Ammon's horn (tissue), 1 donor: ENCODE results near the gene ATP5F1D.

Experiments used
- DNase-seq: peaks from one replicate; pipeline ENCODE4 v3.0.0-alpha.2; 2016; ENCODE audit warnings: low spot score

The ATP5F1D gene

DNA sequence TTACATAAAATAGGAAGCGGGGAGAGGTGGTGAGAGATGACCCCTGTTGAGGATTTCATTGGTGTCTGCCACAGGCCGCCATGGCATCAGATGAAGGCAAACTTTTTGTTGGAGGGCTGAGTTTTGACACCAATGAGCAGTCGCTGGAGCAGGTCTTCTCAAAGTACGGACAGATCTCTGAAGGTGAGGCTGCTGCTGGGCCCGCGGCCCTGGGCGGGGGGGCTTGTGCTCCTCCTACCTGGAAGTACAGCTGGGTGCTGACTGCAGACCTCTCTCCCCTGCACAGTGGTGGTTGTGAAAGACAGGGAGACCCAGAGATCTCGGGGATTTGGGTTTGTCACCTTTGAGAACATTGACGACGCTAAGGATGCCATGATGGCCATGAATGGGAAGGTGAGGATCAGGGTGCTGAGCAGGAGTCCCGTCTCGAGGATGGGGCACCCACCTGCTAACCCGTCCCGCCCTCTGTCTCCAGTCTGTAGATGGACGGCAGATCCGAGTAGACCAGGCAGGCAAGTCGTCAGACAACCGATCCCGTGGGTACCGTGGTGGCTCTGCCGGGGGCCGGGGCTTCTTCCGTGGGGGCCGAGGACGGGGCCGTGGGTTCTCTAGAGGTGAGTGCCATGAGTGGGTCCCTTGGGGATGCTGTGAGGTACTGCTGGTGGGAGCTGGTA is 29.4 kb downstream of the ATP5F1D start:
- no peak for DNase-seq

DNA sequence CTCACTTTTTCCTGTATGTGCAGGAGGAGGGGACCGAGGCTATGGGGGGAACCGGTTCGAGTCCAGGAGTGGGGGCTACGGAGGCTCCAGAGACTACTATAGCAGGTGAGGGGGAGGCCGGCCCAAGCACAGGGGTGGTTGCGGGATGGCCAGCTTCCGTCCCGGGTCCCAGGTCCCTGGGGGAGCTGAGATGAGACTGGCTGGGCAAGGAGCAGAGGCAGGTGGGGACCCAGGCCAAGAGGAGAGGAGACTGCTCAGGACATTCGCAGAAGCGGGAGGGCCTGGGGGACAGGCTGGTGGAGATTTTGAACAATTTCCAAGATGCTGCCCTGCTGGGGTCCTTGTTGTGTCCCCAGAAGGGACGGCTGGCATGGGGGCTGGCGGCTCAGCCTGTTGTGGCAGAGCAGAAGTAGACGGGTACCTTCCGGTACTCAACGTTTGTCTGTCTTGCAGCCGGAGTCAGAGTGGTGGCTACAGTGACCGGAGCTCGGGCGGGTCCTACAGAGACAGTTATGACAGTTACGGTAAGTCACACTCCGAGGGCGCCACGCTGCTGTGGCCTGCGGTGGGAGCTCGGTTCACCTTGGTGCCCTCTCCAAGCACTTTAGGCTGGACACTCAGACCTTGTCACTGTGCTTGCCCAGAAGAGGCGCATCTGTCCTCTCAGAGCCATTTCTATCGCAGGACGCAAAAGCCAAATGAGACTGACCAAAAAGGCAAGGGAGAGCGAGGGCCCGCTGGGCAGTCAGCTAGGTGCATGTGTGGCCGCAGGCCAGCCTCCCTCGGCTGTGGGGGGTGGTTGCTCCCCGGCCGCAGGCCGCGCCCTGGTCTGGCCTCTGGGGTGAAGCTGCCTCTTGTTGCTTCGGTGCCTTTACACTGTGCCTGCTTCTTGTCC is 30.2 kb downstream of the ATP5F1D start:
- DNase-seq, result no peak

DNA sequence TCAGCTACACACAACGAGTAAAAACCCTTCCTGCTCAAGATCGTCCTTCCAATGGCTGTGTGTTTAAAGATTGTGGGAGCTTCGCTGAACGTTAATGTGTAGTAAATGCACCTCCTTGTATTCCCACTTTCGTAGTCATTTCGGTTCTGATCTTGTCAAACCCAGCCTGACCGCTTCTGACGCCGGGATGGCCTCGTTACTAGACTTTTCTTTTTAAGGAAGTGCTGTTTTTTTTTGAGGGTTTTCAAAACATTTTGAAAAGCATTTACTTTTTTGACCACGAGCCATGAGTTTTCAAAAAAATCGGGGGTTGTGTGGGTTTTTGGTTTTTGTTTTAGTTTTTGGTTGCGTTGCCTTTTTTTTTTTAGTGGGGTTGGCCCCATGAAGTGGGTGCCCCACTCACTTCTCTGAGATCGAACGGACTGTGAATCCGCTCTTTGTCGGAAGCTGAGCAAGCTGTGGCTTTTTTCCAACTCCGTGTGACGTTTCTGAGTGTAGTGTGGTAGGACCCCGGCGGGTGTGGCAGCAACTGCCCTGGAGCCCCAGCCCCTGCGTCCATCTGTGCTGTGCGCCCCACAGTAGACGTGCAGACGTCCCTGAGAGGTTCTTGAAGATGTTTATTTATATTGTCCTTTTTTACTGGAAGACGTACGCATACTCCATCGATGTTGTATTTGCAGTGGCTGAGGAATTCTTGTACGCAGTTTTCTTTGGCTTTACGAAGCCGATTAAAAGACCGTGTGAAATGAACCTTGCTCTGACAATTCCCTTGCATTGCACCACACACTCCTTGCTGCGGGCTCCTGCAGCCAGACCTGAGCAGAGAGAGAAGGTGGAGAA is 31.1 kb downstream of the ATP5F1D start:
- peak; percentile 57 for DNase-seq

DNA sequence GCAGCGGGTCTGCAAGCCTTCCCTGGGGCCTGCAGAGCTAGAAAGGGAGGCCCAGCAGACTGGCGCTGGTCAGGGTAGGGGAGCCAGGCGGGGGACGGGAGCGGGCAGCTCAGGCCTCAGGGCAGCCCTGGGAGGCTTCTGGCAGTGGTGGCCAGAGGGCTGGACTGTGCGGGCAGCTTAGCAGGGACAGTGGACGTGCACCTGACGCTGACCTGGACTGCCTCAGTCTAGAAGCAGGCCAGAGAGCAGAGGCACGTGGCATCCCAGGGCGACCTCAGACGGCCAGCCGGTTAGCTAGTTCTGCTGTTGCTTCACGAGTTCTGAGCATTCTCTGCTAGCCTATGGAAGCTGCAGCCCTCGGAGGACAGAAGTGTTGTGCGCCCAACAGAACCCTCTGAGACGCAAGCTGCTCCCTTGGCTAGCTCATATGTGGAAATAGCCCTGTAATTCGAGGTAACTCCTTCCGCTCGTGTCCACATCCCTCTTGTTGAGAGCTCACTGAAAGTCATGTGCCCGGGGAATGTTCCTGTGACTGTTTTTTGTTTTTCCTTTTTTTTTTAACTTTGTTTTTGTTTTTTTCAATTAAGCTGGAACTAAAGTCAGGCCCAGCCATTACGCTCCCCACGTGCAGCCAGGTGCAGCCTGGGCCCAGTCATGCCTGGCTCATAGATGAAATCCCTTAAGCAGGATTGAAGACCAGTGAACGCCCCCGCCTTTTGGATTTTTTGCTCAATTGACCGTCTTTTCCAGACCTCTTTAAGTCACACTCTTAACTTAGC is 31.9 kb downstream of the ATP5F1D start:
- no peak for DNase-seq

DNA sequence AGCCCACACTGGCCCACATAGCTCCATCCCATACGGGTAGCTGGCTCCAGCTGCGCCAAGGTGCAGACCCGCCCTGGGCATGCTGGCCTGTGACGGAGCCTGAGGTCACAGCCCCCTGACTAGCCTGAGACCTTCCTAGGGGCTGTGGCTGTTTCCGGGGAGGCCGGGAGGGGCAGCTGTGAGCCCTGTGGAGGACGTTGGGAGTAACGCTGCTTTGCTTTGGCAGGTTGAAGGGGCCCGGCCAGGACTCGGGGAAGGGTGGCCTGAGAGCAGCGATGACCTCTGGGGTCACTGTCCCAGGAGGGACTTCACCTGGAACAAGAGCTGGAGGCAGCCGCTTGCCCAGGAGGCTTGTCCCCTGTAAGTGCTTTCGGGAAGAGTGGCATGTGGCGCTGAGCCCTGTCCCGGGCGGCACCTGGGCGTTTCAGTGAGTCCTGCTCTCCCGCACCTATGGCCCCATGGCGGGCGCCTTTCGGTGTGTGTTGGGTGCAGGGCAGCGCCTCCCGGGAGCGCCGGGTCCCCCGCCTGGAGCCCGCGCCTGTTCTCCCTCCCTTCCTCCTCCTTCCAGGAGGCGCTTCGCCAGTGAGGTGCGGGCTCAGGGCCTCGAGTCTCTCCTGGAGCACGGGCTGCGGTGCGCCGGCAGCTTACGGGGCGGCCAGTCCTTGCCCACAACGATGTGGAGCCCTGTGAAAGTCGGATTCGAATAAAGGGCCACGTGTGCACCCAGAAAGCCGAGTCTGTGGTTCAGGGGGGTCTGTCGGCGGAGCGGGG is 32.7 kb downstream of the ATP5F1D start:
- no peak for DNase-seq

DNA sequence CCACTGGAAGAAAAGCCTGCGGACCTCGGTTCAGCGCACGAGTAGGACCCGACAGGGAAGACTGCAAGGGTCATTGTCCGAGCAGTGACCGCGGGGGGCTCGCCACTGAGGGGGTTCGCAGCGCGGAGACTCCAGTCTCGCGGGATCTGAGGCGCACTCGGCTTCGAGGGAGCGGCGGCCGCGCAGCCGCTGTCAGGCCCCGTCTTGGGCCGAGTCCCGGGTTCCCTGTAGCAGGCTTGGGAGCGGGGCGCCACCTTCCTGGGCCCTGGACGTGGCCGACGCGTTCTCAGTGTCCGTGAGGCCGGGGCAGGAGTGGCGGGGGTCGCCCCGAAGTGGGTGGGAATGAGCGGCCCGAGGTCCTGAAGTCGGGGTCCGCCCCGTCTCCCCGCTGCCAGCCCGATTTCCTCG is 33.3 kb downstream of the ATP5F1D start:
- no peak for DNase-seq

DNA sequence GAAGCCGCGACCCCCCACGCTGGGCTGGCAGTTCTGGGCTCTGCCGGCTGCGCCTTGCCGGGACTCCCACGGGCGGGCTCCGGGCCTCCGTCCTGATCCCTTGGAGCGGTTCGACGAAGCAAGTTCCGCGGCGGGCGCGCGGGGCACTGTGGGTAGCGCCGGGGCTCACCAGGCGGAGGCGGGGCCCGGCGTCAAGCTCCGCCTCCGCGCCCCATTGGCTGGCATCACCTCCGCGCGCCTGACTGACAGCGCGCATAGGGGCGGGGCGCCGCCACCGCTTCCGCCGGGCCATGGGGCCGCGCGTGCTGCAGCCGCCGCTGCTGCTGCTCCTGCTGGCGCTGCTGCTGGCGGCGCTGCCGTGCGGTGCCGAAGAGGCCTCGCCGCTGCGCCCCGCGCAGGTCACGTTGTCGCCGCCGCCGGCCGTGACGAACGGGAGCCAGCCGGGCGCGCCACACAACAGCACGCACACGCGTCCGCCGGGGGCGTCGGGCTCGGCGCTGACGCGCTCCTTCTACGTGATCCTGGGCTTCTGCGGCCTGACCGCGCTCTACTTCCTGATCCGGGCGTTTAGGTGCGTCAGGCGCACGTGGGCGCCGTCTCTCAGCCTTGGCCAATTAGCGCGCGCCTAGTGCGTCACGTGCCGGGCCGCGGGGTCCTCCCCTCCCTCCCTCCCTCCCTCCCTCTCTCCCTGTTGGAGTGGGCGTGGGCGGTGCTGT is 33.9 kb downstream of the ATP5F1D start, which contains the start of gene FAM174C:
Gene FAM174C, plus strand, starts transcription at position 271 of the 716 bp plus-strand sequence. Its CDS starts 20 bp downstream, at position 291.
- DNase-seq, result peak; percentile 98

DNA sequence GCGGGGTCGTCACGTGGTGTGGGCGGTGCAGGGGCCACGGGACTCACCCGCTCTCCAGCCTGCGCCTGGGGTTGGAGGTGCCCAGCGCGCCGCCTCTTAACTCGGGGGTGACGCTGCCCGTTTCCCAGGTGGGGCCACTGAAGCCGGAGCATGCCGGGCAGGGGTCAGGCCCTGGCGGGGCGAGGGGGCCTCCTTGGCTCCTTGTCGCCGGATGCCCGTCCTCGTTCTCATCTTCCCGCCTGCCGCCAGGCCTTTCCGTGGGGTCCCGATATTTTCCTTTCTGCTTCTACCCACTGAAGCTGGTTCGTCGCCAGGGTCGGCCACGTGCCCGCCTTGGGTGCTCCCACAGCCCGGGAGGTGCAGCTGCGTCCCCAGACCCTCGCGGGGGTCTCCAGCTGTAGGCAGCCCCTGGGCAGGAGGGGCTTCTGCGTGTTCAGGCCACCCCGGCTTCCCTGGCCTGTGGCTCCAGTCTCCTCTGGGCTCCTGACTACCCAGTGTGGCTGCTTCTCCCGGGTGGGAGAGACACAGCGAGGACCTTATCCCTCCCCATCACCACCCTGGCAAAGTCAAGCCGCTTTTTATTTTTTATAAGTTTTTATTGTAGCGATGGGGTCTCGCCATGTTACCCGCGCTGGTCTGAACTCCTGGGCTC is 34.6 kb downstream of the ATP5F1D start:
- no peak for DNase-seq

DNA sequence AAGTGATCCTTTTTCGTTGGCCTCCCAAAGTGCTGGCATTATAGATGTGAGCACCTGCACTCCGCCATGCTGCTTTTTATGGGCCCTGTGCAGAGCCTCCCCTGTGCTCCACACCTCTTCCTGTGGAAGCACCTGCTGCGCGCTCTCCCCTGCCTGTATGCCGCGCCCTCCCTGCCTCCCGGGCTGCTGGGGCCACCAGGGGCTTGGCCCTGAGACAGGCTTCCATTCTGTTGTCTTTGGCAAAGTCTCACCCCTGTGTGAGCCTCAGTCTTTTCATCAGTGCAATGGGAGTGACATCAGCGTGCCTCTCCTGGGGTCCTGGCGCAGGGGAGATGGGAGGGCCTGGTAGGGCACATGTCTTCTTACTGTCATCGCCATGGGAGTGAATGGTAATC is 35.1 kb downstream of the ATP5F1D start:
- DNase-seq, result no peak

DNA sequence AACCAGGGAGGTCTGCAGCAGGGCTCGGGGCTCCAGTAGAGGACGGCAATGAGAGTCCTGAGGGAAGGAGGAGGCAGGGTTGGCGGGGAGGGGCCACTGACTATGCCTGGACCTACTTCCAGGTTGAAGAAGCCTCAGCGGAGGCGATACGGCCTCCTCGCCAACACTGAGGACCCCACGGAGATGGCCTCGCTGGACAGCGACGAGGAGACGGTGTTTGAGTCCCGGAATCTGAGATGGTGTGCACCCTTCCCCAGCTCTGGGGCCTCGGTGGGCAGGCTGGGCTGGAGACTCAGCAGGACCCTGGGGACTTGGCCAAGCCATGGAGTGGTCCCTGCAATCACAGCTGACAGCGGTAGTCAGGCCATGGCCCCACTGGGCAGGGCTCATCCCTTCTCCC is 35.5 kb downstream of the ATP5F1D start:
- no peak for DNase-seq

DNA sequence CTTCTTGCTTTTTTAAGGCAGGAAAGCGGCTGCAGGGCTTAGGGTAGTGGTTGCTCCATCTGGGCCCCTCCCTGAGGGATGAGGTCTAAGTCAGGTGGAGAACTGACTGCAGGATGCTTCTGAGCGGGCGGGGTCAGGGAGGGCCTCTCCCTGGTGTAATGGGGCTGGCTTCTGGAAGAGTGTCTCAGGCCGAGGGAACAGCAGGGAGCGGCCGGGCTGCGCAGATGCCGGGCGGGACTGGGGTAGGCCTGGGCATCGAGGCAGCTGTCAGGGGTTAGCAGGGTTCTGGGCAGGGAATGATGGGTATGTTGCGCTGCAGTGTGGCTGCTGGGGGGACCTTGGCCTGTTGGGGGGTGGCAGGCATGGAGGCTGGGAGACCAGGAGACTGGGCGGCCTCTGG is 36.5 kb downstream of the ATP5F1D start:
- DNase-seq, result no peak

DNA sequence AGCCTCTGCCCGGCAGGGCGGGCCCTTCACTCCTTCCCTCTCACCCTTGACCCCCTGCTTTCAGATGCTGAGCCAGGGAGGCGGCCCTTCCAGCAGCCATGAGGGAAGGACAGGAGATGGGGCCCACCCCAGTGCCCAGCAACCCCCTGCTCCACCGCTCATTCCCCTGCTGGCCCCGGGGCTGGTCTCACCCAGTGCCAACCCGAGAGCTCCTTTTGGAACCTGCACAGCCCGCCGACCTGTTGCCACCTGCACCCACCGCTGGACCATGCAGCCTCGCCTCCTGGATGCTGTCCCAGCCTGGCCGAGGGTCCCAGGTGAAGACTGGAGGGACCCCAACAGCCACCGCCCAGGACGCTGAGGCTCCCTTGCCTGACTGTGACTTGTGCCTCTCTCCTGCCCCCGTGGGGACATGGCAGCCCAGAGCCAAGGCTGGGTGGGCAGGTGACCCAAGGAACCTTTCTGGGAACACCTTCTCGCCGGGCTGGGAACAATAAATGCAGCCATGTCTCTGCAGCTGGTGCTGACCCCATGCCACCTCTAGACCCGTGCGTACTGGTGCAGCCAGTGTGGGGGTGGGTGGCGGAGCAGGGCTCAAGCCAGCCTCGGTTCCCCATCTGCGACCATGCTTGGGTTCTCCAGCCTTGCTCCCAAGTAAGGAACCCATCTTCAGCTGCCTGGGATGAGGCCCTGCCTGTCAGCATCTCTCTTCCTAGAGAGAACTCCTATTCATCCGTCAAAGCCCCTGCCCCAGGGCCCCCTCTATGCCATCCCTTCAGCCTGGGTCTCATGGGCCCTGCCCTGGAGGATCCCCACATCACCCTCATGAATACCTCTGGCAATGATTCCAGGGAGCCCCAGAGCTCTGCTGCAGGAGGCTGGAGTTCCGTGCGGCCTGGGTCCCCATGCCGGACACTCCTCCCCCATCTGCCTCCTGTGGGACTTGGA is 37.4 kb downstream of the ATP5F1D start:
- DNase-seq, result no peak

DNA sequence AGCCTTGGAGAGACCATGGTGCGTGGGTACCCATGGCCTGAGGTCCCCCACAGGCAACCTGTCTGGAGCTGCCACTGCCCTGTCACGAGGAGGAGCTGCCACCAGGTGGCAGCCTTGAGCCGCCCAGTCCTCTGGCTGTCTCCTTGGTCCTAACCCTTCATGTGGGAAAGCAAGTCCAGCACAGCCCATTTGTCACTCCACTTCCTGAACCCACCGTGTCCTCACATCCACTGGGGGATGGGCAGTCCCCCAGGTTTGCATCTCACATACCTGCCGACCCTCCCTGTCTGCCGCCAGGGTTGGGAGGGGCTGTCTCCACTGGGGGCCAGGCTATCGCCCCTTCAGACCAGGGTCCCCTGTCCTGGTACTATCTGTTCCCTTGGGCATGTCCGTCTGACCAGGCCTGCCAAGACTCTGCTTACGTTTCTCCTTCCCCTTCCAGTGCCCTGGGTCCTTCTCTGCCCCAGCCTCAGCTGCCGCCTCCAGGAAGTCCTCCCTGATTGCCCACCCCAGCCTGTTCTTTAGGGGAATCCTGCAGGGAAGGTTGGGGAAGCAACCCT is 38.3 kb downstream of the ATP5F1D start:
- peak; percentile 89 for DNase-seq

DNA sequence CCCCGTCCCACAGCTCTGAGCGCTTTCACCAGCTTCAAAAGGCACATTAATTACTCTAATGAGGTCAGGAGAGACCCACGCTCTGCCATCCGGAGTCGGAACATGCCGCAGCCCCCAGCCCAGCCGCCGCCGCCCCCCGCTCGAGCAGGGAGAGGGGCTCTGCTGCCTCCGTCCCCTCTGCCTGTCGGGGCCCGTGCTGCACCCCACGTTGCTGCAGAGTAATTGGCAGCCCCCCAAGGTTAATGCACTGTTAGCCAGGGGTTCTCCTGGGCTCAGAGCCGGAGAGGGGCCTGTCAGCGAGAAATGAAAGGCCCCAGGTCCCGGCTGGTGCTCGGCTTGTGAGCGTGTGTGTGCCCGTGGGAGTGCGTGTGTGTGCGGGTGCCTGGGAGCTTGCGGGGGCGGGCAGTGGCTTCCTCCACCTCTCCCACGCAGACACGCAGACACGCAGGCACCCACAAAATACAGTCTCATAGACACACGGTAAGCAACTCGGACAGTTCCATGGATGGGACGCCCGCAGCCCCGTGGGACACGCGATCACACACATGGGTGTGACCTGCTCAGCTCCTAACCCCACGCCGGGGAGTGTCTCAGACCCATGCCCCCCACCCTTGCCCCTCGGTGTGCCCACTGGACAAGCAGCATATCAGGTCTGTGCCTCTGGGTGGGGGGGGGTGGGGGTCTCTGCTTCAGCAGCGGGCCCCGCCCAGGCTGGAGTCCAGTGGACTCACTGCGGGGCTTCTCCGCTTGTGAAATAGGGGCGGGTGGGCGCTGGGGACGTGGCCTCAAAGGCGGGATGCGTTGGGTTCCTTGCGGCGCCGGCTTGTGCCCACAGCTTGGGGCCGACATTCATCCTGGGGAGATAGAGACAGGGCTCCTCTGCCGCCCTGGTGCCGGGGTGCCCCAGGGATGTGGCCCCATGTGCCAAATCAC is 39.4 kb downstream of the ATP5F1D start:
- no peak for DNase-seq

DNA sequence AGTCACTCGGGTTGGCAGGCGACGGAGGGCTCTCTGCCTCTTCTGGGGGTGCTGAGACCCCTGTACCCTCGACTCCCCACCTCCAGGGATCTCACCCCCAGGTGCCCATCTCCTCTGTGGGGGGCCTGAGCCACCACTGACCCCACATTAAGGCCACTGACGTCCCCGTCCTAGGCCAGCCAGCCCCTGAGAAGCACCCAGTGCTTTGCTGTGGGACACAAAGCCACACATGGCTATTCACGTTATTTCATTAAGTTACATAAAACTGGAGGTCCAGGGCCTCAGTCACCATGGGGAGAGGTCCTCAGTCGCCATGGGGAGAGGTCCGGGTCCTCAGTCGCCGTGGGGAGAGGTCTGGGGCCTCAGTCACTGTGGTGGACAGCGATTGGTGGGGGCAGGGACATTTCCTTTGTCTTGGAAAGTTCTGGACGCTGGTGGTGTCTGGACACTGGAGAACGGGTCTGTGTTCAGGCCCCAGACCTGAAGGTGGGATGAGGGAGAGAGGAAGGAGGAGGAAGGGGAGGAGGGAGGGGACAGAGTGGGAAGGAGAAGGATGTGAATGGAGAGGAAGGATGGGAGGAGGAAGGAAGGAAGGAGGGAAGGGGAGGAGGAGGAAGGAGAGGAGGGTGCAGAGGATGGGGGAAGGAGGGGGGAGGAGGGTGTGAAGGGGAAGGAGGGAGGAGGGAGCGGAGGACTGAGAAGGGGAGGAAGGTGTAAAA is 40.2 kb downstream of the ATP5F1D start:
- DNase-seq, result no peak

DNA sequence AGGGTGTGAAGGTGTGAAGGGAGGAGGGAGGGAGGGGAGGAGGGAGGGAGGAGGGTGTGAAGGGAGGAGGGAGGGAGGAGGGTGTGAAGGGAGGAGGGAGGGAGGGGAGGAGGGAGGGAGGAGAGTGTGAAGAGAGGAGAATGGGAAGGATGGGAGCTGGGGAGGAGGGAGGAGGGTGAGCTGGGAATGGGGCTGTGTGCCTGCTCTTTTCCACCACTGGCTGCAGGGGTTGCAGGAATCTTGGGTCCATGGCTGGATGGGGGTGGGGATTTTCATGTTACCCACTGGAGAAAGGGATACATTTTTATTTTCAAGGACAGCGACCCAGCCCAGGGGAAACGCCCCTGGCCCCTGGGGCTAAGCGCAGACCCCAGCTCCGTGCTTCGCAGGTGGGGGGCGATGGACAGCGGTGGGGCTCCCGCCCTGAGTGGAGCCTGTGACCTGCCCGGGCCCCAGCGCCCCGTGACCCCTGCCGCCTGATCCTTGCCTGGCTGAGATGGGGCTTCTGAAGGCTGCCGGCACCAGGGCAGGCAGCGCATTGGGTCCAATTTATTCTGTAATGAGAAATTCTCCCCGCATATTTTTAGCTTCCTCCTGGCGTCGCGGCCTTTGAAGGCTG is 41.1 kb downstream of the ATP5F1D start:
- DNase-seq, result no peak
